Mucosa of descending colon (tissue), 3 donors: Measurements from ENCODE around the gene FNDC3B. TPM values are rescaled to one million over a fixed set of nuclear protein-coding genes. Genes with fewer than 3 reads are reported as not detected.

Experiments
- ATAC-seq: fragments of 200-7000 bp; cut with Tn5 transposase; one replicate; pipeline ENCODE4 v1.9.1; 2020; ENCODE audit warnings: mild to moderate bottlenecking, moderate library complexity
- DNase-seq, 3 donors: peaks; one replicate each; pipeline ENCODE4 v3.0.0-alpha.2; 2020
- H3K36me3 ChIP-seq: fragments of 200-600 bp; one replicate; pipeline ENCODE4 v1.8.0; 2021; ENCODE audit warnings: low read depth, mild to moderate bottlenecking
- H3K4me1 ChIP-seq: fragments of 200-600 bp; one replicate; pipeline ENCODE4 v1.8.0; 2021; ENCODE audit warnings: low read depth, mild to moderate bottlenecking
- H3K4me3 ChIP-seq: fragments of 200-600 bp; one replicate; pipeline ENCODE4 v1.8.0; 2021; ENCODE audit warnings: mild to moderate bottlenecking
- H3K9me3 ChIP-seq: fragments of 200-600 bp; one replicate; pipeline ENCODE4 v1.8.0; 2021; ENCODE audit warnings: mild to moderate bottlenecking
- intact Hi-C, 2 donors: fragments of 100-400 bp; cut with DNase I in 1 of 2; cut with micrococcal nuclease in 1 of 2; formaldehyde crosslinking; loops; one replicate each; pipeline versions ENCODE4 v1.11.0 to v1.11.1; 2022; cut with DNase I, micrococcal nuclease
- total RNA-seq, 3 donors: library from RNA; stranded (reverse); fragmentation: NEBNext Ultra II Directional in 2 of 3; extraction: Animal tissue kit (Norgen Biotek cat#: 25700) in 2 of 3; gene quantifications; one replicate each; pipeline versions ENCODE4 v1.2.1 to v1.2.4, GENCODE V29; 2021 to 2023
- TF ChIP-seq, protein P1 (sequence below): fragments of 200-600 bp; IDR thresholded peaks from one replicate; pipeline ENCODE4 v1.8.0; 2022; ENCODE audit warnings: antibody characterized with exemption, mild to moderate bottlenecking
- donor health status: DM: no; HTN: no; CAD: no; lungs with moderate emphysema.
- donor health status: DM: no; HTN: no; CAD: no.
- donor health status: DM: no; HTN: yes; CAD: no.

The FNDC3B gene
- total RNA-seq, 3 donors from 2014 or later = 107 to 132 (median 126) TPM

DNA sequence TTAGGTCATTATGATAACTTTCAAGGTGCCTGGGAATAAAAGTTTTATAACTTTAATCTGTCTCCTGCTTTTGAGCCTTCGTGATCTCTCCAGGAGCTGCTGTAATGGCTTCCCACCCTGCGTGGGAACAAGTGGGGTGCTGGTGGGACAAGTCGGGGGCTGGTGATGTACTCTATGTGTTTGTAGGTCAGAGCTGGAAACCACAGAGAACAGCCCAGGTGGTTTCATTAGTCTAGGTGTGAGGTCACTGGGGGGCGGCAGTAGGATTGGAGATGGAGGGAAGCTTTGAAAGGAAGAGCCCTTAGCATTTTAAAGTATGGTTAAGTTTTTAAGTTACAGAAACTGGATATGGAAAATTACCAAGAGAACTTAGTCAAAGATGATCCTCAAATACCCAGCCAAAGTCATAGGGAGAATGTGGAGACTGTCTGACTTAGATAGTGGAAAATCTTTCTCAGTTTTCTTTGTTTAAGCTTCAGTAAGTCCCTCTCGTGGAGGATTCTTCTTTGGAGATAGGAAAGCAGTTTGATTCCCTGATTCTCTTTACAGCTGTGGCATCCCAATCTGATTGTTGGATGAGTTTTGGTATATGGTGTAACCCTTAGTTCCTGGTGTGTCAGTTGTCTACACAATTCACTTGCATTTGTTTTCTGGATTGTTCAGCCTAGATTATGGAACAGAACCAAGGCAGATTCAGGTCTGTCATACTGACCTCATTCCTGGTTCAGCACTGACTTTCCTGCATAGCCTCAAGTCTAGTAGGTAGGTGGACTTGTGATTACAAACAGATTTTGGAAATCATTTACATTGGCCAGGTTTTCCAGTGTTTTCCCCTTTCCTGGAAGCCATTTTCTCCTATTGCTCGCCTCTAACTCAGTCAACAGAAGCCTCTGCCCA, 115.6 kb downstream of the FNDC3B start:
- H3K9me3 ChIP-seq = no peaks in the 10 kb centered on the region
- intact Hi-C loops = no loop called here
- ATAC-seq (no peak), DNase-seq (no peak)
- H3K36me3 ChIP-seq = no peaks in the 10 kb centered on the region
- TF ChIP-seq, protein P1, sequence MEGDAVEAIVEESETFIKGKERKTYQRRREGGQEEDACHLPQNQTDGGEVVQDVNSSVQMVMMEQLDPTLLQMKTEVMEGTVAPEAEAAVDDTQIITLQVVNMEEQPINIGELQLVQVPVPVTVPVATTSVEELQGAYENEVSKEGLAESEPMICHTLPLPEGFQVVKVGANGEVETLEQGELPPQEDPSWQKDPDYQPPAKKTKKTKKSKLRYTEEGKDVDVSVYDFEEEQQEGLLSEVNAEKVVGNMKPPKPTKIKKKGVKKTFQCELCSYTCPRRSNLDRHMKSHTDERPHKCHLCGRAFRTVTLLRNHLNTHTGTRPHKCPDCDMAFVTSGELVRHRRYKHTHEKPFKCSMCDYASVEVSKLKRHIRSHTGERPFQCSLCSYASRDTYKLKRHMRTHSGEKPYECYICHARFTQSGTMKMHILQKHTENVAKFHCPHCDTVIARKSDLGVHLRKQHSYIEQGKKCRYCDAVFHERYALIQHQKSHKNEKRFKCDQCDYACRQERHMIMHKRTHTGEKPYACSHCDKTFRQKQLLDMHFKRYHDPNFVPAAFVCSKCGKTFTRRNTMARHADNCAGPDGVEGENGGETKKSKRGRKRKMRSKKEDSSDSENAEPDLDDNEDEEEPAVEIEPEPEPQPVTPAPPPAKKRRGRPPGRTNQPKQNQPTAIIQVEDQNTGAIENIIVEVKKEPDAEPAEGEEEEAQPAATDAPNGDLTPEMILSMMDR = no peak
- no peak overlapping the region for H3K4me3 ChIP-seq
- H3K4me1 ChIP-seq = peaks cover 19% of the 10 kb centered on the region

DNA sequence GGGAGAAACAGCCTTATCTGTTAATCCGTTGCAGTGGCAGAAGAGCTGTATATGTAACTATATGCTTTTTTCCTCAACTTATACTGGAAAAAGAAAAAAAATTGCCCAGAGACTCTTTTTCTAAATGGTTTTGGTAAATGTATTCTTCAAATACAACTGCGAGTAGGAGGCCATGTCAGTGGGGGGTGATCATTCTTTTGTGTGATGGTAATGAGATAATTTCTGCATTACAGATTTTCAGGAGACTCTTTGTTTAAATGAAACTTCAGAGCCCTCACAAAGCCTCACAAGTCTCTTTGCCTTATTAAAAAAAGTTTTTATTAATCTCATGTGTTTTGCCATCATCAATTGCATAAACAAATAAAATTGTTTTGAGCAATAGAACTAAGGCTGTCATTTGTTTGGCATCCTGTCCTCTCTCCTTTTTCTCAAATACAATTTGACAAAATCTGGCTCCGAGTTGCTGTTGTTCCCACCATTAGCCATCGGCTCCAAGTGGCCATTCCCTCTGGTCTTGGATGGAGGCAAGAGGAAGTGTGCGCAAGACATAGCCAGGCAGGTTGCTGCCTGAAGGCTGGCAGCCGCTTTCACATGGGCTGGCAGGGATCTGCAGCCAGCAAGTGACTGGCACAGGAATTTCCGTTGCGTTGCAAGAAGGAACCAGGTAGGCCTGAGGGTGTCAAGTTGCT, 116.7 kb downstream of the FNDC3B start:
- Histone ChIP-seq H3K9me3 (no peaks in the 10 kb centered on the region), H3K36me3 (no peaks in the 10 kb centered on the region), H3K4me1 (peaks cover 19% of the 10 kb centered on the region), H3K4me3 (no peak overlapping the region)
- TF ChIP-seq, protein P1 = no peak
- DNase-seq (no peak), ATAC-seq (no peak)
- intact Hi-C loops = no loop called here

DNA sequence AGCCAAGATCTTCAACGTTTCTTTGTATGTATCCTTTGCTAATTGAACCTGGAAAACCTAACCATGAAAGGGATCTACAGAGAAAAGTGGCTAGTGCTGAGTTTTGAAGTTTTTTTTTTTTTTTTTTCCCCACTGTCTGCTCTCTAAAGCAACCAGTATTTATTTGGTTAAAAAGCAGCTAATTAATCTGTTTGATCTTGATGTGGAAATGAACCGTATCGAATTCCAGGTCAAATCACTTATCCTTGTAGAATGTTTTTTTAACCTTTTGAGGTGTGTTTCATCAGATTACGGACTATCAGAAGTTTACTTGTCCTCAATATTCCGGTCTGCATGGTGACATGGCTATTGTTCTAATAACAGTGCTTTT, 117.2 kb downstream of the FNDC3B start:
- TF ChIP-seq, protein P1 = no peak
- ATAC-seq = no peak
- DNase-seq = no peak
- intact Hi-C loops = no loop called here
- no peaks in the 10 kb centered on the region for H3K9me3 ChIP-seq
- peaks cover 19% of the 10 kb centered on the region for H3K4me1 ChIP-seq
- no peaks in the 10 kb centered on the region for H3K36me3 ChIP-seq
- H3K4me3 ChIP-seq = no peak overlapping the region

- no peaks in the 10 kb centered on the region for H3K36me3 ChIP-seq
- H3K9me3 ChIP-seq = no peaks in the 10 kb centered on the region
- no peak overlapping the region for H3K4me3 ChIP-seq
- no peak for DNase-seq
- intact Hi-C loops = no loop called here
- H3K4me1 ChIP-seq = peaks cover 11% of the 10 kb centered on the region
- ATAC-seq = no peak
- TF ChIP-seq, protein P1 = no peak
Observed at GRCh38 chr3:172157564-172158258, 118.3 kb downstream of the FNDC3B start.

DNA sequence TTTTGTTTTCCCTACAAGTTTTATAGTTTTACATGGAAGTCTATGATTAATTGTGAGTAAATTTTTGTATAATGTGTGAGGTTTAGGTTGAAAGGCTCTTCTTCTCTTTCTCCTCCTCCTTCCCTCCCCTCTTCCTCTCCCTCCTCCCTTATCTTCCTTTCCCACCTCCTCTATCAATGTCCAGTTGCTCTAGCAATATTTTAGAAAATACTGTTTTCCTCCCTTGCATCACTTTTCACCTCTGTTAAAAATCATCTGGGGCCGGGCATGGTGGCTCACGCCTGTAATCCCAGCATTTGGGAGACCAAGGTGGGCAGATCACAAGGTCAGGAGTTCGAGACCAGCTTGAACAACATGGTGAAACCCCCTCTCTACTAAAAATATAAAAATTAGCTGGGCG, 119.4 kb downstream of the FNDC3B start:
- ATAC-seq (no peak), DNase-seq (no peak)
- TF ChIP-seq, protein P1 = no peak
- intact Hi-C loops = no loop called here
- no peaks in the 10 kb centered on the region for H3K36me3 ChIP-seq
- H3K4me1 ChIP-seq = peaks cover 3% of the 10 kb centered on the region
- H3K4me3 ChIP-seq = no peak overlapping the region
- no peaks in the 10 kb centered on the region for H3K9me3 ChIP-seq
